ENCODE results near the gene MSRB1.
A peak's percentile ranks its signal among the peaks of the same experiment; 100 is the strongest.

The MSRB1 gene

DNA sequence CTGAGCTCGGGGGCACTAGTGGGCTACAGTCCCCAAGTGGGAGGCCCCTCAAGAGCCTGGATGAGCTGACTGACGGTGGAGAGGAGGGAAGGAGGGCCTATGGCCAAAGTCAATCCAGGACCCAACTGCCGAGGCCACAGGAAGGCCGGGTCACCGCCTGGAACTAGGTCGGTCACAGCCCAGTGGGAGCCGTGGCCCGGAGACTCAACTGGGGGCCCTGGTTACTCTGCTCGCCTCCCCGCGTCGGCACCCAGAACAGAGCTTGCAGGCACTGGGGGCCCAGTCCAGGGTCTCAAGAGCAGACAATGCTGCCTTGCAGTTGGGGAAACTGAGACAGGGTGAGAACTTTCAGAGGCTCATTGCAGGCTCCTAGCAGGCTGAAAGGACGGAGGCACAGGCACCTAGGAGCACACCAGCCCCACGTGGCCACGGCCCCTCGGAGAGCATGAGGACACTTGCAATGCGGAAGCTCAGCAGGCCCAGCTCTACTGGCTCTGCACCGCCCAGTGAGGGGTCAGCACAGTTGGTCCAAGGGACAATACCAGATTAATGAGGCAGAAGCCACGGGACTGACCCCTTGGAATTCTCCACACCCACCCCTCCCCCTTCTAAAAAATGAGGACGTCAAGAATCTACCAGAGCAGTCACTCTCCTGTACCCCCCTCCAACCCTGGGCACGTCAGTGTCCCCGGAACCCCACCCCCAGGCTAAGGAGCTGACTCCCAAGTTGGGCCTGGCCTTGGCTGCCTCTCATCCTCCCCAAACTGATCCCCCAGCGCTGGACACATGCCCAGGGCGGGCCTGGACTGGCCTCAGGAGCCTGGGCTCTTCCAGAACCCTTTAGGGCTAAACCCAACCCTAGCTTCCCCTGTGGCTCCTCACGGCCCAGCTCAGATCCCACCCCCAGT lies 27.0 kb downstream of the MSRB1 start:
- Mint-ChIP-seq H3K36me3 (no peaks in the 10 kb centered on the region), H3K27me3 (peaks cover 55 to 76% of the 10 kb centered on the region in 2 donors), H3K4me3 (no peak overlapping the region), H3K9me3 (no peaks in the 10 kb centered on the region), H3K4me1 (peaks cover 4 to 11% of the 10 kb centered on the region in 2 donors), H3K27ac (no peak overlapping the region)
- DNase-seq (no peak), ATAC-seq (replicated peaks) (no peak)

DNA sequence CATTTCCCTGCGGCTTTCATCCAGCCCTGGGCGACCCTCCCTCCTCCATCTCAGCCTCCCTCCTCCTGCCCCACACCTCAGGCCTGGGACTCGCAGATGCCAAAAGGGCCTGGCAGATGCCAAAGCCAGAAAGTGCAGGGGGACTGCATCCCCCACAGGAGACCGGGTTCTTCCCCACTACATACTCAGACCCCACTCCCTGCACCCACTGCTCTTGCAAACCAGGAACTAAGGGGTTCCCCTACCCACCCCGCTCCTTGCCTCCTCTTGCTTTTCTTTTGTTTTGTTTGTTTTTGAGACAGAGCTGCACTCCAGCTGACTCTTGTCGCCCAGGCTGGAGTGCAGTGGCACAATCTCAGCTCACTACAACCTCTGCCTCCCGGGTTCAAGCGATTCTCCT lies 28.0 kb downstream of the MSRB1 start:
- Mint-ChIP-seq H3K36me3 (no peaks in the 10 kb centered on the region), H3K9me3 (no peaks in the 10 kb centered on the region), H3K27me3 (peaks cover 45 to 66% of the 10 kb centered on the region in 2 donors), H3K27ac (no peak overlapping the region), H3K4me1 (peaks cover 3 to 5% of the 10 kb centered on the region in 2 donors), H3K4me3 (no peak overlapping the region)
- ATAC-seq (replicated peaks): peak in 1 of 2 donors; percentile 24
- DNase-seq: no peak

DNA sequence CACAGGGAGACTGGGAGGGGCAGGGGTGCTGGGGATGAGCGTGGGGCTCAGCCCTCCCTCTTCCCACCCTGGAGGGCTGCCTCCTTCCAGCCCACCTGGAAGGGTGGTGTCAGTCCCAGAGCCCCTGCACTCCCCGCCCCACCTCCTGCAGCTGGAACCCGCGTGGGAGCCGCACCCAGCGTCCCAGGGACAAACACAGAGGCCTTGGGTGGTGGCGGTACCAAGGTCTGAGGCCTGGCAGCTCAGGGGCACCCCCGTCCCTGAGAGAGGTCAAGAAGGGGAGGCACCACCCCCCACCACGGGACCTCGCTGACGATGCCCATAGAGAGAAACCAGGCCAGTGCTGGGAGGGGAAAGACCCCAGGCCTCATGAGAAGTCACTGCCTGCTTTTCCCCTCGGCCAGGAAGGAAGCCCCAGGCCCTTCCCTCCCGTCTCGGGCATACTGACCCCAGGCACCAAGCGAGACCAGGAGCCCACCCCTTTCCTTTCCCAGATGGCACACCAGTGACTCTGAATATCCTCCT lies 28.9 kb downstream of the MSRB1 start:
- H3K9me3 Mint-ChIP-seq: no peaks in the 10 kb centered on the region

DNA sequence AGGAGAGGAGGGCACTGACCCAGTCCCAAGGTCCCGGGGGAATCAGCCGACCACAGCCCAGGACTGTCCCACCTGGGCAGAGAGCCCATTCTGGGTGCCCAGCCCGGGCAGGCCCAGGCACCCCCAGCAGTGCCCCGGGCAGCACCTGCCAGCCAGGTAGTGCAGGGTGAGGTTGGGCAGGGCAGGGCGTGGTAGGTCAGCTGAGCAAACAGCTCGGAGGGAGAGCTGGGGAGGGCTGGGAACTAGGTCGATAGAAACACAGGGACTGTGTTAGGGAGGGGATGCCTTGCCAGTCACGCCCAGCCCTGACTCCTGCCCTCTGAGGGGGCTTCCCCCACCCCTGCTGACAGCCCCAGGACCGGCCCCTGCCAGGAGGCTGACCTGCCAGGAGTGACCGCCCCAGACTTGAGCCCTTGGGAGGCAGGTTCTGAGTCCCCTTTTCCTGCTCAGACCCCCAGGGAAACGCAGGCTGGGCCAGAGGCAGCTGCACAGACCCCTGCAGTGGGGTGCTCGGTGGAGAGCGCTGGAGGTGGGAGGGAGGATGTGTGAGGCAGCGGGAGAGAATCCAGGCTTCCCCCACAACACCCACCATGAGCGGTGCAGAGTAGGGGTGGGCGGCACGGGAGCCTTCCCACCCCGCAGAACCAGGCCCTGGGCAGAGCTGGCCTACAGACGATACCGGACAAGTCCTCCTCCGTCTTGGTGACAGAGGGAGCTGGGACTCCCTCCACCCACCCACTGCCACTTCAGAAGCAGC lies 29.5 kb downstream of the MSRB1 start:
- Mint-ChIP-seq H3K36me3 (no peaks in the 10 kb centered on the region), H3K27me3 (peaks cover 44 to 58% of the 10 kb centered on the region in 2 donors), H3K4me1 (peaks cover 1 to 5% of the 10 kb centered on the region in 2 donors), H3K4me3 (no peak overlapping the region), H3K9me3 (no peaks in the 10 kb centered on the region), H3K27ac (no peak overlapping the region)
- no peak for DNase-seq
- ATAC-seq (replicated peaks): peak in 1 of 2 donors; percentile 36

More for the DNA sequence above, 28.9 kb downstream of the MSRB1 start:
- H3K27ac Mint-ChIP-seq: no peak overlapping the region
- H3K27me3 Mint-ChIP-seq: peaks cover 43 to 58% of the 10 kb centered on the region in 2 donors
- no peaks in the 10 kb centered on the region for H3K36me3 Mint-ChIP-seq
- peaks cover 3 to 5% of the 10 kb centered on the region in 2 donors for H3K4me1 Mint-ChIP-seq
- no peak overlapping the region for H3K4me3 Mint-ChIP-seq
- DNase-seq (no peak), ATAC-seq (replicated peaks) (no peak)

DNA sequence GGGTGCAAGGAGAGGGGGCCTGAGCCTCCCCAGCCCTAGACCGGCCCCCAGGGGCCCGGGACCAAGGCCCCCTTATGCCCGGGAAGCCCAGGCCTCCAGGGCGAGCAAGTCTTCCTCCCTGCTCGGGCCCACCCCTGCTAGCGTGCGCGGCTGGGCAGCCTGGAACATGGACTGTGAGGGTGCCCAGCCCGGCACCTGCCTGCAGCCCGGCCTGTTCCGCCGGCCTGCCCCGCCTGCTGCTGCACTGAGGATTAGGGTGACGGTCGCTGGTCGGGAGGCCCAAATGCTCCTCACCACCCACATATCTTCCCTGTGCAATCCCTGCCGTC lies 30.8 kb downstream of the MSRB1 start:
- DNase-seq (no peak), ATAC-seq (replicated peaks) (no peak)
- Mint-ChIP-seq H3K27ac (no peak overlapping the region), H3K4me1 (peaks cover 1 to 5% of the 10 kb centered on the region in 2 donors), H3K4me3 (no peak overlapping the region), H3K9me3 (no peaks in the 10 kb centered on the region), H3K27me3 (peaks cover 46 to 55% of the 10 kb centered on the region in 2 donors), H3K36me3 (no peaks in the 10 kb centered on the region)

DNA sequence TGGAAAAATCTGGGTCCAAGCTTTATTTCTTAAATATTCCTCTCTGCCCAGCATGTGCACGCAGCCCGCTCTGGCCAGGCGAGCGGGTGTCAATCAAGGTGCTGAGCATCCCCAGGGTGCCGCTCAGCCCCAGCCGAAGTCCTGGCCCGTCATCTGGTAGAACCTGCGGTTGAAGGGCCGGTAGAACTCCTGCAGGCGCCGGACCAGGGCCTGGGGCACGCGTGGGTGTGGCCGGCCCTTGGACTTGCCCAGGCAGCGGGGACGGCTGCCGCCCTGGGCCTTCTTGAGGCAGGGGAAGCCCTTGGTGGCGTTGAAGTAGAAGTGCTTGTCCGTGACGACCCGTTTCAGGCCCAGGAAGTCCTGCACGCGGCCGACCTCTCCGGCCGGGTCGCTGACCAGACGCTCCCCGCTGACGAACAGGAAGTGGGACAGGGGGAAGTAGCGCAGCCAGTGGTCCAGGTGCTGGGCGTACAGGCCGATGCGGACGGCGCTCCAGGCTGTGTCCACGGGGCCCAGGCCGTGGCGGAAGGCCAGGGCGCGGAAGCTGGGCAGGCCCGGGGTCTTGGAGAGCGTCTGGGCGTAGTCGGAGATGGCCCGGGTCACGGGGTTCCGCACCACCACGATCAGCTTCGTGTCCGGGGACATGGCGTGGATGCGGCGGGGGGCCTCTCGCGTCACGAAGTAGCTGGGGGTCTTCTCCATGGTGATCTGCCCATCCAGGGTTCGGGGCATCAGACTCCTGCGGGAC lies 31.4 kb downstream of the MSRB1 start:
- Mint-ChIP-seq H3K4me1 (peaks cover 1 to 5% of the 10 kb centered on the region in 2 donors), H3K27ac (no peak overlapping the region), H3K27me3 (peaks cover 41 to 54% of the 10 kb centered on the region in 2 donors), H3K4me3 (no peak overlapping the region), H3K36me3 (no peaks in the 10 kb centered on the region), H3K9me3 (no peaks in the 10 kb centered on the region)
- DNase-seq (no peak), ATAC-seq (replicated peaks) (no peak)

DNA sequence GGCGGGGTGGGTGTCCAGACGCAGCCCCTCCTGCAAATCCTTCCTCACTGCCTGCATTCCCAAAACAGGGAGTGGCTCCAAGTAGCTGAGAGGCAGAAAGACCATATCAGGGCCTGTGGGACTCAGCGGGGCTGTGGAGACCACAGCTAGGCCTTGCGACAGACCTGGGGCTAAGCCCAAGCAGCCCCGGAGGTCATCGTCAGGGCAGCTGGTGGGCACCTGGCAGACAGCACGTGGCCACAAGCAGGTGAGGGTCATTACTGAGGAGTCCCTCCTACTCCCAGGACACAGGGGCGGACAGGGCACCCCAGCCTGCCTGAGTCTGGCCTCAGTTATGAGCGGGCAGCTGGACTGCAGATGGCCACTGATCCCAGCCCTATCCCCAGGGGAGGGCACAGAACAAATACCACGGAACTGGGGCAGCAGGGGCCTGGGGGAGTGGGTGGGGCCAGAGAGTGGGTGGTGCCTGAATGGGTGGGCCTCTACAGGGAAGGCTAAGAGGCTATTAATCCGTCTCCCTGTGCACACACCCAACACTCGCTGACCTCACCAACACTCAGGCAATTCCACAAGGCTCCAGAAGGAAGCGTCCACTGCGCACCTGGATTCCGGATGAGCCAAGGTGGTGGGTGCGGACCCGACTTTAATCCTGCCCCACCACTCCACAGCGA lies 33.3 kb downstream of the MSRB1 start:
- no peaks in the 10 kb centered on the region for H3K9me3 Mint-ChIP-seq
- H3K36me3 Mint-ChIP-seq: no peaks in the 10 kb centered on the region
- DNase-seq (no peak), ATAC-seq (replicated peaks) (no peak)
- peaks cover 27 to 43% of the 10 kb centered on the region in 2 donors for H3K27me3 Mint-ChIP-seq
- H3K4me1 Mint-ChIP-seq: peaks cover 0 to 1% of the 10 kb centered on the region in 2 donors
- H3K27ac Mint-ChIP-seq: no peak overlapping the region
- no peak overlapping the region for H3K4me3 Mint-ChIP-seq

DNA sequence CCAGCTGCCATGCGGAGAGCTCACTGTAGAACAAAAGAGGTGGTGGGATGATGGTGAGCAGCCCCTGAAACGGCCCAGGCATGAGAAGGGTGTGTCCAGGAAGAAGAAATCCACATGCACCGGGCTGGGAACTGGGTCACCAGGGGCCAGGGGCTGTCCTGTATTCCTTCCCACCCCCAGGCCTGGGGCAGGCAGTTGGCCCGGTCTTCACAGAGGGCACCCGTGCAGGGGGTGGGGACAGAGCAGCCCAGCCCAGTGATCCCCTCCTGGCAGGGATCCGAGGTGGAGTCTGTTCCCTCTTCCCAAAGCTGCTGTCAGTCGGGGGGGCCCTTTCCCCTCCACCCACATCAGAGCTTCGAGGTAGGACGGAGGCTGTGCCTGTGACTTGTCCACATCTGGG lies 34.0 kb downstream of the MSRB1 start:
- no peak for ATAC-seq (replicated peaks)
- Mint-ChIP-seq H3K9me3 (no peaks in the 10 kb centered on the region), H3K4me3 (no peak overlapping the region), H3K36me3 (no peaks in the 10 kb centered on the region), H3K27ac (no peak overlapping the region), H3K4me1 (no peaks in the 10 kb centered on the region), H3K27me3 (peaks cover 22 to 41% of the 10 kb centered on the region in 2 donors)
- no peak for DNase-seq

DNA sequence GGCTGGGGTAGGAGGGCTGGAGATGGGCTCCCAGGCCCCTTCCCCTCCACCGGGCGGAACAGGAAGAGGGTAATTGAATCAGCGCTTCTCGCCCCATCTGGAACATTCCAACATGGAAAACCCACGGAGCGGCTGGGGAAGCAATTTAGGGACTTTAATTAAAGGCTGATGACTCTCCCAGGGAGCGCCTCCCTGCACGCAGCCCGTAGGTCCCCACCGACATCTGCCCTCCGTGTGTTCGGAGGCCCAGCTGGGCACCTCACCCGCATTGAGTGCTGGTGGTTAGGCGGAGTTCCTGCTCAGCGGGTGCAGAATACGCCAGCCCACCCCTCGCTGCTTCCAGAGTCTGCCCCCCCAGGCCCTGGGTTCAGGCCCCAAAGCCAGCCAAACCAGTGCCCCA lies 34.8 kb downstream of the MSRB1 start:
- Mint-ChIP-seq H3K4me3 (no peak overlapping the region), H3K4me1 (no peaks in the 10 kb centered on the region), H3K27me3 (peaks cover 22 to 42% of the 10 kb centered on the region in 2 donors), H3K9me3 (no peaks in the 10 kb centered on the region), H3K36me3 (no peaks in the 10 kb centered on the region), H3K27ac (no peak overlapping the region)
- ATAC-seq (replicated peaks) (no peak), DNase-seq (no peak)

DNA sequence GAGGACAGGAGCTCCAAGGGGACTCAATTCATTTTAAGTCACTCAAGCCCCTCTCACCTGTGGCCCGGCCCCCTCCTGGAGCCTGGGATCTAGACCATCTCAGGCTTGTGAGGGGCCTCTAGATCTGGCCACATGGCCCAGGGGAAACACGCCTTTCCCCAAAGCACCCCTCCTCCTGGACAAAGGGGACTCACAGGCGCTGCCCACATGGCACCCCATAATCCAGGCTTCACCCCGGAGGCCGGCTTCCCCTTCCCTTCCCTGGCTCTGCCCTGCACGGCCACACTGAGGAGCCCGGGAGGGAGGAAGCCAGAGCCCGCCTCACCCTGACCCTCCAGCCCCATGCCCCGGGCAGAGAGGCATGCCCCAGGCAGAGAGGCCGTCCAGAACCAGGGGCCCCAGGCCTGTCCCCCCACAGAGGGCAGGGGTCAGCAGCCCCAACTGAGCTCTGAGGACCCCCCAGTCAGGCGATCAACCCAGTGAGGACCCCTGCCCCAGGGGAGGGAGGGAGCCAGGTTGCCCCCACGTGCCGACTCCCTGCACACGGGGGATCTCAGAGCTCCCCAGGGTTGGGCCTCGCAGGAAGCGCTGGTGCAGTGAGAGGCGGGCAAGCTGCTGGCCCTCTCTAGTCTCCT lies 35.7 kb downstream of the MSRB1 start:
- Mint-ChIP-seq H3K36me3 (no peaks in the 10 kb centered on the region), H3K9me3 (no peaks in the 10 kb centered on the region)

DNA sequence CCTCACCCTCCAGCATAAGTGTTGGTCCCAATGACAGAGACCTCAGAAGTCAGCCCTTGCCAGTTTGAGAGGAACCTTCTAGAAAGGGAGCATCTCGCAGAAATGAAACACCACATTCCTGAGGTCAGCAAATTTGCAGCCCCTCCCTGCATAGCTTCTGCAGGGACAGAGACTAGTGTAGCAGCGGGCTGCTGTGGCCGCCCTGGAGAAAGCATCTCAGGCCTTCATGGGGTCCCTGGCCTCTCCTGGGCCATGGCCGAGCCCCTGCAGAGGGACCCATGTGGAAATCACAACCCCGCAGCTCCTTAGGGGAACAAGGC lies 36.2 kb downstream of the MSRB1 start:
- ATAC-seq (replicated peaks): no peak
- H3K4me1 Mint-ChIP-seq: peaks cover 0 to 2% of the 10 kb centered on the region in 2 donors
- H3K36me3 Mint-ChIP-seq: no peaks in the 10 kb centered on the region
- no peak overlapping the region for H3K27ac Mint-ChIP-seq
- no peak overlapping the region for H3K4me3 Mint-ChIP-seq
- peaks cover 14 to 39% of the 10 kb centered on the region in 2 donors for H3K27me3 Mint-ChIP-seq
- DNase-seq: no peak
- no peaks in the 10 kb centered on the region for H3K9me3 Mint-ChIP-seq

More for the DNA sequence above, 35.7 kb downstream of the MSRB1 start:
- H3K27ac Mint-ChIP-seq: no peak overlapping the region
- no peak overlapping the region for H3K4me3 Mint-ChIP-seq
- peaks cover 15 to 41% of the 10 kb centered on the region in 2 donors for H3K27me3 Mint-ChIP-seq
- ATAC-seq (replicated peaks) (no peak), DNase-seq (no peak)
- peaks cover 0 to 2% of the 10 kb centered on the region in 2 donors for H3K4me1 Mint-ChIP-seq

DNA sequence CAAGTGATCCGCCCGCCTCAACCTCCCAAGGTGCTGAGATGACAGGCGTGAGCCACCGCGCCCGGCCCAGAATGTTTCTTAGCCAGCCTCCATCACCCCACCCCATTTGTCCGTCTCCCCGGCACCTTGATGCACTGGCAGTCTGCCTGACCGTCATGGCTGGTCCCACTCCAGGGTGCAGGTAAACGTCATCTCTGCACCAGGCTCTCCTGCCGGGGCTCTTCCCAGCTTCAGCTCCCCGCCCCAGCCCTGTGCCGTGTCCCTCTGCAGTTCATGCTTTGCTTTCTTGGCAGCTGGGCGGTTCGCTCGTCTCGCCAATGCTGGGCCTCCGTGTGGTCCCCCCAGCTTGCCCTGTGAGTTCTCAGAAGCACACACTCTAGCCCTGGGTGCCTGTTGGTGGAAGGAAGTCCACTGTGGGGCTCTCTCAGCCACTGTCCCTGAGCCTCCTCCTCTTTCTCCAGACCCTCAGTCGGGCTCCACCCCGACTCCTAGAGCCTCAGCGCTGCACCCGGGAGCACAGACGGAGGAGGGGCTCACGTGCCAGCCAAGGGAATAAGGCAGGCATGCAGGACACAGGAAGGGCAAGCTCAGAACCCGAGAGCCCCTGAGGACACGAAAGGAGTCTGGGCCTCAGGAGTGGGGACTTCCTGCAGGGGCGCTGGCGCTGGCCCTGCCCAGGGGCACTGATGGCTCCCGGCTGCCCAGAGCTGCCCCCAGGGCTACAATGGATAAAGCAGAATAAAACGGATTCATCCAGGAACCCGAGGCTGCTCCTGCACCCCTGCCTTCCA lies 36.7 kb downstream of the MSRB1 start:
- DNase-seq (no peak), ATAC-seq (replicated peaks) (no peak)
- peaks cover 0 to 2% of the 10 kb centered on the region in 2 donors for H3K4me1 Mint-ChIP-seq
- H3K4me3 Mint-ChIP-seq: no peak overlapping the region
- no peaks in the 10 kb centered on the region for H3K36me3 Mint-ChIP-seq
- peaks cover 14 to 39% of the 10 kb centered on the region in 2 donors for H3K27me3 Mint-ChIP-seq
- H3K27ac Mint-ChIP-seq: no peak overlapping the region
- no peaks in the 10 kb centered on the region for H3K9me3 Mint-ChIP-seq

Measured in stimulated activated naive B cell treated with anti-CD40 and anti-IgM and Interleukin-4, amounts not matched to agents 10 μg/mL and 1 μg/mL and 100 μg/mL, for 72 hours (primary cell).